C4-2B (cell line): ENCODE data around the gene SORCS2.
A peak's percentile ranks its signal among the peaks of the same experiment; 100 is the strongest.

Source experiments
- ZFX ChIP-seq: fragments of 450-650 bp; IDR thresholded peaks from 2 replicates; pipeline ENCODE4 v1.6.1; 2017
- TF ChIP-seq, protein P1 (sequence below): fragments of 450-650 bp; conservative IDR thresholded peaks from 2 replicates; pipeline ENCODE4 v1.5.1; 2017; ENCODE audit warnings: mild to moderate bottlenecking

DNA sequence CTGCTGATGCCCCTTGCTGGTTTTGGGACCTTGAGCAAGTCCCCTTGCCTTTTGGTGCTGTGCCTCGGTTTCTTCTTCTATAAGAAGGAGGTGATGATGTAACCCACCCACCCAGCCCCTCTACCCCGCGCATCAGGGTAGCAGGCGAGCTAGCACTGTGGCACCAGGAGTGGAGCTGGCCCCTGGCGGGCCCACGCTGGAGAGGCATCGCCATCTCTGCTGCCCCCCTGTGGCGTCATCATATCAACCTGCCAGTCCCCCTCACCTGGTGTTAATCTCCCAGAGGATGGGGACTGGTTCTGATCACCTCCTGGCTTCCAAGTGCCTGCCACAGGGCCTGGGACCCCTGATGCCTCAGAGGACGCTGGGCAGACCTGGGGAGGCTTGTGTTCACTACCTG is 6.3 kb upstream of the SORCS2 start:
- TF ChIP-seq, protein P1, sequence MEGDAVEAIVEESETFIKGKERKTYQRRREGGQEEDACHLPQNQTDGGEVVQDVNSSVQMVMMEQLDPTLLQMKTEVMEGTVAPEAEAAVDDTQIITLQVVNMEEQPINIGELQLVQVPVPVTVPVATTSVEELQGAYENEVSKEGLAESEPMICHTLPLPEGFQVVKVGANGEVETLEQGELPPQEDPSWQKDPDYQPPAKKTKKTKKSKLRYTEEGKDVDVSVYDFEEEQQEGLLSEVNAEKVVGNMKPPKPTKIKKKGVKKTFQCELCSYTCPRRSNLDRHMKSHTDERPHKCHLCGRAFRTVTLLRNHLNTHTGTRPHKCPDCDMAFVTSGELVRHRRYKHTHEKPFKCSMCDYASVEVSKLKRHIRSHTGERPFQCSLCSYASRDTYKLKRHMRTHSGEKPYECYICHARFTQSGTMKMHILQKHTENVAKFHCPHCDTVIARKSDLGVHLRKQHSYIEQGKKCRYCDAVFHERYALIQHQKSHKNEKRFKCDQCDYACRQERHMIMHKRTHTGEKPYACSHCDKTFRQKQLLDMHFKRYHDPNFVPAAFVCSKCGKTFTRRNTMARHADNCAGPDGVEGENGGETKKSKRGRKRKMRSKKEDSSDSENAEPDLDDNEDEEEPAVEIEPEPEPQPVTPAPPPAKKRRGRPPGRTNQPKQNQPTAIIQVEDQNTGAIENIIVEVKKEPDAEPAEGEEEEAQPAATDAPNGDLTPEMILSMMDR = peak; percentile 29
- TF ChIP-seq ZFX = no peak
